NCI-H146 treated with DMSO at 0.1 percent for 48 hours (cell line): ENCODE measurements around the gene MAPT.
A peak's percentile ranks its signal among the peaks of the same experiment; 100 is the strongest.
"Not testable (repeated sequence)": the region's sequence is repeated elsewhere in the genome, so short reads cannot be mapped to it uniquely, and the experiment has no call there.

Experiments
- DNase-seq: peaks from one replicate; lab custom pipeline; 2025; ENCODE audit not compliant: unreplicated experiment; lab: John Stamatoyannopoulos, UW

The MAPT gene

GRCh38 chr17:45896803-45897693 is 2.7 kb downstream of the MAPT start:
- DNase-seq, result no peak

DNA sequence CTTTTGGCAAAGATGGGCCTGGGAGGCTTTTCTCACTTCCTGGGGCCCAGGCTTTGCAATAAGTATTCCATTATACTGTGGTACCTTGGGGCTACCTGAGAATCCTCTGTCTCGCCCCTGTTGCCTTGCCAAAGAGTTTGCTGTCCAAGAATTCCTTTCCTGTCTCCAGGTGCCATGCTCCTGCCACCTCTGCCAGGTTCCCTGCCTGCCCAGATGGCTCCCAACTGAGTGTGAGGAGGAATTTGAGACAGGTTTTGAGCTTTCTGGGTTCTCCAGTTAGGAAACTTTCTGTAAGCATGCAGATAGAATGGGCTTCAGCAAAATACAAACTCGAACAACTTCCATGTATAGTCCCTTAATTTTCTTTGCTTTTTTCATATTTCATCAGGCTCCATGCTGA is 5.8 kb downstream of the MAPT start:
- DNase-seq, result no peak

GRCh38 chr17:45900723-45901415 is 6.5 kb downstream of the MAPT start:
- DNase-seq, result no peak

GRCh38 chr17:45902892-45903346 is 8.6 kb downstream of the MAPT start:
- DNase-seq, result peak; percentile 21

GRCh38 chr17:45904866-45905265 is 10.5 kb downstream of the MAPT start:
- DNase-seq, result no peak

GRCh38 chr17:45905814-45906213 is 11.5 kb downstream of the MAPT start:
- DNase-seq, result peak; percentile 38

GRCh38 chr17:45906237-45906636 is 11.9 kb downstream of the MAPT start:
- DNase-seq, result peak; percentile 88

DNA sequence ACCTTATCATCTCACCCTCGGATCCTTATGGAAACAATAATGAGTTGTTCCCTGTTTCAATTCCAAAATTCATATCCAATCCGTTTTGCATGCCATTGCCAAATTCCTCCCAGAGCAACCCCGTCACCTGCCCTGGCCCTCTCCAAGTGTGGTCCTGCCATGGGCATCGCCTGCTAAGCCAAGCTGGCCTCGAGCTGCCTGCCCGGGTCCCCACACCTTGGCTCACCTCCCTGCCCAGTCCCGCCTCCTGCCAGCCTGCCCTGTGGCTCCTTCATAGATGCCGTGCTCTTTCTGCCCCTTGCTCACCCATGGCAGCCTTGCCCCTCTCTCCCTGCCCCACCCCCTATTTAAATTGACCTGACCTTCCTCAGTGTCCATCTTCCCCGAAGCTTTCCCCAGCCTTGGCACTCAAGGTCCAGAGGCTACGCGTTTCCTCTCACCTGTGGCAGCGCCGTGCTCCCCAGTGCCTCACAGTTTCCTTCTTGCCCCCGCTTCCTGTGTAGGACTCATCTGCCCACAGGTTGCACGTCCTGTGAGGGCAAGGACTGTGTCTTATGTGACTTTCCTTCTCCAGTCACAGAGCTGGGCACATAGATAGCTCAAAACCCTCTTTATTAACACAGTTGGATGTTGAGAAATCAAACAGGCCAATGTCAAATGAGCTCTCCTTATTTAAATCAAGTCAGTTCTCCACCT is 12.7 kb downstream of the MAPT start:
- DNase-seq, result no peak

GRCh38 chr17:45907750-45908395 is 13.5 kb downstream of the MAPT start:
- DNase-seq, result no peak

GRCh38 chr17:45908460-45908859 is 14.1 kb downstream of the MAPT start:
- no peak for DNase-seq

GRCh38 chr17:45908935-45909334 is 14.6 kb downstream of the MAPT start:
- no peak for DNase-seq

DNA sequence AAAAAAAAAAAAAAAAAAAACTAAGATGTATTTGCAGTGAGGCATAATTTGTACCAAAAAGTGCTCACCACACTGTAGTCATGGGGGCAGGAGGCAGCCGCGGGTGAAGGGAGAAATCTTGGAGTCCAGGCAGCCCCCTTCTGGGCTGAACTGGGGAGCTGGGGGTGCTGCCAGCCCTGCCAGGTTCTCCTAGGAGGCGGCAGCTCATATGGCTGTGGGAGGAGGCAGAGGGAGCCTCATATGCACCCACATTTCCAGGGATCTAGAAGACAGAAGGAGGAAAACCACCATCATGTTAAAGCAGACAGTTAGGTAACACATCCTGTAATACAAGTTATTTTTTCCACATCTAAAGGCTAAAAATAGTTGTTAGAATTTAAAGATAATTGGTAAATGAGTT is 16.3 kb downstream of the MAPT start:
- no peak for DNase-seq

GRCh38 chr17:45912319-45912718 is 18.0 kb downstream of the MAPT start:
- no peak for DNase-seq

- not testable (repeated sequence) for DNase-seq
Measured at GRCh38 chr17:45913030-45913429, 18.7 kb downstream of the MAPT start.

DNA sequence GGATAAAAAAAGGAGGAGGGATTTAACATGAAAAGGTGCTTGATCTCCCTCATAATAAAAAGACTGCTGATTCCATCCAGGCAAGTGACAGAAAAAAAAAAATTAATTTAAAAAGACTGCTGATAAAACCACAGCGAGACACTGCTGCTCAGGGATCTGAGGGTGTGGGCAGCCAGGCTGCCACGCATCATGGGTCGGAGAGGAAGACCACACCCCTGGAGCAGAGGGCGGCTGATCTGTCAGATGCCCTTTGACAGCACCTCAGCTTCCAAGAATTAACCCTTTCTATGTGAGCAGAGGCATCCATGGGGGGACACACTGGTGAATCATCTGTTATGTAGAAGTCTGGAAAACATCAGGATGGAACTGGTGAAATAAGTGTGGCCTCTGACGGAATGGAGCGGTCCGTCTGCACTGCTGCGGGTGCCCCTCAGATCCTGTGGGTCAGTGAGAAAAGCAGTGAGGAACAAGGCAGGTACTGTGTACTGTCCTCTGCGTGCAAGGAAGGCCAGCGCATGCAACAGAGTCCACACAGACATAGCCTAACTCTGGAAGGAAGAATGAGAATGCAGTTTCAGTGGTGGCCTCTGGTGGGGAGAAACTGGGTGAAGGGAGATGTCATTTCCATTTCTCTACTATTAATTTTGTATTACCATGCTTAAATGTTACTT is 19.8 kb downstream of the MAPT start:
- no peak for DNase-seq

DNA sequence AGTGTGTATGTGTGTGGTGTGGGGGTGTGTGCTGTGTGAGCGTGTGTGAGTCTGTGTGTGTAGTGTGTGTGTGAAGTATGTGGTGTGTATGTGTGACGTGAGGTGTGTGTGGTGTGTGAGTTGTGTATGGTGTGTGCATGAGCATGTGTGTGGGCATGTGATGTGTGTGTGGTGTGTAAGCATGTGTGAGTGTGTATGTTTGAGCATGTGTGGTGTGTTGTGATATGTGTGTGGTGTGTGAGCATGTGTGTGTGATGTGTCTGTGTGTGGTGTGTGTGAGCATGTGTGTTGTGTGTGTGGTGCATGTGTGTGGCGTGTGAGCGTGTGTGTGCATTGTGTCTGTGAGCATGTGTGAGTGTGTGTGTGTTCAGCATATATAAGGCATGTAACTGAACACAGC is 20.9 kb downstream of the MAPT start:
- no peak for DNase-seq

GRCh38 chr17:45917081-45917480 is 22.7 kb downstream of the MAPT start:
- no peak for DNase-seq

DNA sequence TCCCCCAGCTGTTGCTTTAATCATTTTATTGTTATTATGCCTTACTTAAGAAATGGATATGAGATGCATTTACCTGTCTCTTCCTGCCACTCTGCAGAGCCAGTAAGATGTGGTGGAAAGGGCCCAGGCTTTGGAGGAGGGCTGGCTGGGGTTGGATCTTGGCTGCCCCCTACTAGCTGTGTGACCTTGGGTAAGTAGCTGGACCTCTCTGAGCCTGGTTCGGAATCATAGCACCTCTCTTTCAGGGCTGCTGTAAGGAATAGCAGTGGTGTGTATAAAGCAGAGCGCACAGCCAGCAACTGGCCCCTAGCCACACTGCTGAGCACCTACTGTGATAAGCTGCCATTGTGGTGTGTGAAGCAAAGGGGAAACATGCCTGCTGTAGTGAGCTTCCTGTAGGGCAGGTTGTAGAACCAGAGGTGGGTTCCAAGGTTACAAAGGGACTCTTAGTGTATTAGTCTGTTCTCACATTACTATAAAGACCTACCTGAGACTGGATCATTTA is 23.9 kb downstream of the MAPT start:
- peak; percentile 5 for DNase-seq

DNA sequence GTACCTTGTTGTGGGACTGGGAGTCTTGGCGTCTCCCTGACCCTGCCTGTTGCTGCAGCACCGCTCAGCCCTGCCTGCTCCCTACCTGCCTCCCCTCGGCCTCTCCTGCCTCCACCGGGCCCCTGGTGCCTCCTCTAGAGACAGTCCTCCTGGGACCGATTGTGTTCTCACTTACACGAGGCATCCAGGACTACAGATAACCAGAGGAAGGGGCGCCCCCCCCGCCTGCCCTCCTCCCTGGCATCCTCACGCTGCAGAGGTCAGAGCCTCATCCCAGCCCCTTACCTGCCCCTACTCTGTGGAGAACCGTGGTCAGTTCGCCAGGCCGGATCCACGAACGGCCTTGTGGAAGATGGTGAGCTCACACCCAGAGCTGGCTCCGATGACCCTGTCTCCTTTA is 24.8 kb downstream of the MAPT start:
- DNase-seq, result no peak

DNA sequence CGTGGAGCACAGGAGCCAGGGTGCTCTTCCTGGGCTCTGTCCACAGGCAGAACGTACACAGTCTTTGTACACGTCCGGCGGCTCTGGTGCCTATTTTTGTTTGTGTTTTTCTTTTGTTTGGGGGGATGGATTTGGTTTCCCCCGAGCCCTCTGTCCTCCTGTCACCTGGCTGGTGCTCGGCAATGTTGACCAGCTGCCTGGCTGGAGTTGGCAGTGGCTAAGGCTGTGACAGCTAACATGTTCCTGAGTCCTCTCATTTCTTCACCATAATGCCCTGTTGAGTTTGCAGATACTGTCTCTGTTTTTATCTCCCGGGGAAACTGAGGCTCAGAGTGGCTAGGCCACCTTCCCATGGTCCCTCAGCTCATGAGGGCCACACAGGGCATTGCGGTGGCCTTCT is 25.7 kb downstream of the MAPT start:
- no peak for DNase-seq
